Ishikawa (cell line): ENCODE data around the gene PODXL2.
A peak's percentile ranks its signal among the peaks of the same experiment; 100 is the strongest.

Experiments used
- CEBPB ChIP-seq: IDR thresholded peaks from 2 replicates; pipeline ENCODE4 v1.6.1; 2012
- CREB1 ChIP-seq: IDR thresholded peaks from 2 replicates; pipeline ENCODE4 v1.6.1; 2012; ENCODE audit warnings: low read depth
- EGR1 ChIP-seq: IDR thresholded peaks from 2 replicates; pipeline ENCODE4 v1.6.1; 2012
- EP300 ChIP-seq: IDR thresholded peaks from 2 replicates; pipeline ENCODE4 v1.6.1; 2012; ENCODE audit warnings: borderline replicate concordance
- FOXM1 ChIP-seq: IDR thresholded peaks from 2 replicates; pipeline ENCODE4 v1.6.1; 2012; ENCODE audit warnings: low read depth, borderline replicate concordance
- NFIC ChIP-seq: IDR thresholded peaks from 2 replicates; pipeline ENCODE4 v1.6.1; 2012
- RAD21 ChIP-seq: IDR thresholded peaks from 2 replicates; pipeline ENCODE4 v1.6.1; 2012; ENCODE audit warnings: low read depth
- REST ChIP-seq: IDR thresholded peaks from 2 replicates; pipeline ENCODE4 v1.6.1; 2012; ENCODE audit warnings: low read depth, mild to moderate bottlenecking
- TAF1 ChIP-seq: IDR thresholded peaks from 2 replicates; pipeline ENCODE4 v1.6.1; 2012; ENCODE audit warnings: low read depth, mild to moderate bottlenecking
- TCF12 ChIP-seq: IDR thresholded peaks from 2 replicates; pipeline ENCODE4 v1.6.1; 2012; ENCODE audit warnings: low read depth
- TEAD4 ChIP-seq: IDR thresholded peaks from 2 replicates; pipeline ENCODE4 v1.6.1; 2012
- USF1 ChIP-seq: IDR thresholded peaks from 2 replicates; pipeline ENCODE4 v1.6.1; 2012
- YY1 ChIP-seq: IDR thresholded peaks from 2 replicates; pipeline ENCODE4 v1.6.1; 2012; ENCODE audit warnings: low read depth
- ZBTB7A ChIP-seq: IDR thresholded peaks from 2 replicates; pipeline ENCODE4 v1.6.1; 2012; ENCODE audit warnings: low read depth
- TF ChIP-seq, protein P1 (sequence below): IDR thresholded peaks from 2 replicates; pipeline ENCODE4 v1.6.1; 2012

Gene PODXL2

GRCh38 chr3:127628788-127629466 lies at the start of gene PODXL2:
PODXL2 (plus strand) TSS chr3:127629185; CDS start chr3:127629220, 35 bp downstream.
- TF ChIP-seq, protein P1, sequence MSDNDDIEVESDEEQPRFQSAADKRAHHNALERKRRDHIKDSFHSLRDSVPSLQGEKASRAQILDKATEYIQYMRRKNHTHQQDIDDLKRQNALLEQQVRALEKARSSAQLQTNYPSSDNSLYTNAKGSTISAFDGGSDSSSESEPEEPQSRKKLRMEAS: peak; percentile 99
- peak; percentile 82 for TF ChIP-seq REST
- no peak for TF ChIP-seq EP300
- TF ChIP-seq TCF12: 0 out of 2 replicates have a peak, but pooled peaks have one; percentile 52
- no peak for TF ChIP-seq TEAD4

DNA sequence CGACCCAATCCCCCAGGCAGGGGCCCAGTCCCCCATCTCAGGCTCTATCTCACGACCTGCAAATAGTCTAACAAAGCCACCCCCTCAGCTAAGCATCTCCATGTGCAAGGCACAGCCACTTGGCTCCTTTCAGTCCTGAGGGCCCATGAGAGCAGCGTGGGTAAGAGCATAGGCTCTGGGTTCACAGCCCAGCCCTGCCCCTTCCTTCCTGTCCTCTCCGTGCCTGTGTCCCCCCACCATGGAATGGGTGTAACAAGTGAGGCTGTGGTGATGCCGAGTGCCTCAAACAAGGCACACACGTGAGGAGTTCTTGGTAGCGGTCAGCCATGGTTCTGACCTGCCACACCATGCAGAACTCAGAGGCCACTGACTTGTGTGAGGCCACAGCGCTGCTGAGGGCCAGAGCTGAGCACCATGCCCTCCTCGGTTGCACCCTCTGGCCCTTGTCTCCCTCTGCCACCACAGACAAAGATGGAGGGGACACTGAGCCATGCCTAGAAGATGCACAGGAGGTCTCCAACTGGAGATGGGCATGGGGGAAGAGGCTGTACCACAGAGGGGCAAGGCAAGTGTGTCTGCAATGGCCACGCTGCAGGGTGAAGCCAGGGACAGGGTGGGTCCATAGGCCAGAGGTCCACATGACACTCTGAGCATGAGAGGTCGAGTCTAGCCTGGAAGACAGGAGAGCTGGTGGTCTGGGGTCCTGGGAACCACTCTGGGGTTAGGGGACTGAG lies 48.5 kb upstream of the PODXL2 start:
- TF ChIP-seq ZBTB7A (no peak), FOXM1 (no peak), TAF1 (no peak), USF1 (no peak), TCF12 (no peak), YY1 (no peak), EP300 (no peak), CREB1 (no peak), NFIC (no peak), EGR1 (no peak)
- TF ChIP-seq, protein P1: no peak

- TF ChIP-seq USF1 (no peak), ZBTB7A (no peak), FOXM1 (no peak), TAF1 (no peak), NFIC (no peak), EGR1 (no peak), CEBPB (no peak), REST (no peak), TEAD4 (no peak), CREB1 (no peak), EP300 (no peak), TCF12 (no peak), YY1 (no peak), RAD21 (no peak)
- TF ChIP-seq, protein P1: no peak
These were observed 44.3 kb upstream of the PODXL2 start for GRCh38 chr3:127584734-127585133.

DNA sequence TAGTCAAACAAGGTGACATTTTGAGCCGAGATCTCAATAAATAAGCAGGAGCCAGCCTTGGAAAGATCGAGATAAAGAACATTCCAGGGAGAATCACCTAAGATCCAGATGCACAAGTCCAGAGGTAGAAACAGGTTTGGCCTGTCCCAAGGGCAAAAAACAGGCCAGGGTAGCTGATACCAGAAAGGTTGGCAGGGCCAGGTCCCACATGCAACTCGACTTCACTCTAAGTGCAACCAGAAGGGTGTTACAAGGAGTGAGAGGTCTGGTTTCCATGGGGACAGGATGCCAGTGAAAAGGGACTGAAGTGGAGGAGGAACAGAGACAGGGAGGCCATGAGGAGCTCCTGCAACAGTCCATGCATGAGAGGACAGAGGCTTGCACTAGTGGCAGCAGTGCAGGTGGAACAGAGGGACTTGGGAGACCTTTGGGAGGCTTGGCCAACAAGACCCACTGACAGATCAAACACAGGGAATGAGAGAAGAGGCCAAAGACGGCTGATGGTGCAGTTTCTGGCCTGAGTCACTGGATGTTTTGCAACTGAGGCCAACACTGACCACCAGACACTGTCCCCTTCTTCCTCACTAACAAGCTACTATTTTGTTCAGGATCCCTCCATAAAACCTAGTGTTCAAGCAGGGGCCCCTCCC lies 43.7 kb upstream of the PODXL2 start:
- TF ChIP-seq CREB1 (no peak), TEAD4 (no peak), ZBTB7A (no peak), USF1 (no peak), TCF12 (no peak), EGR1 (no peak), TAF1 (no peak), FOXM1 (no peak), RAD21 (no peak), CEBPB (no peak), REST (no peak), YY1 (no peak), EP300 (no peak), NFIC (no peak)
- TF ChIP-seq, protein P1: no peak
